HFF-Myc (cell line): Measurements from ENCODE around the gene OPHN1.

Experiments used
- DNase-seq: peaks from one replicate; pipeline ENCODE4 v3.0.0-alpha.2; 2011; ENCODE audit warnings: low read depth; ENCODE audit errors: extremely low read depth
- H3K4me3 ChIP-seq: replicated peaks from 2 replicates; pipeline ENCODE4 v1.5.1; 2011; ENCODE audit warnings: low read depth, mild to moderate bottlenecking, control low read depth, low read length
- TF ChIP-seq, protein P1 (sequence below): IDR thresholded peaks from 2 replicates; pipeline ENCODE4 v1.5.1; 2012; ENCODE audit warnings: mild to moderate bottlenecking, low read depth, low read length, control low read depth; ENCODE audit errors: missing control alignments

The OPHN1 gene

DNA sequence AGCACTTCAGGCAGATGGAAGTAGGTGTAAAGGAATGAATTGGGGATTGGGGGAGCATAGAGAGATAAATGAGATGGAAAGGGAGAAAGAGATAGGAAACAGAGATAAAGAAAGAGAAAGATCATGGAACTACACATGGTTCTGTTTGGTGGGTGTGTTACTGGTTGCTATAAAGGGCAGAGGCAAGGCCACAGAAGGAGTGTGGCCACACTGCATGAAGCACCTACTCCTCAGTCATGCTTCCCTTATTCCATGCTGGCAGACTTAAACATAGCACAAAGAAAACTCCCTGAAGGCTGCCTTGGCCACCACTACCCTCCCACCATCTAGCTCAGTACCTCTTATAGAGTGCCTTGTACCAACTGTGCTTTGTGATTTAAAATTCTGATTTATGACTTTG is 56.9 kb downstream of the OPHN1 start:
- DNase-seq, result no peak
- TF ChIP-seq, protein P1, sequence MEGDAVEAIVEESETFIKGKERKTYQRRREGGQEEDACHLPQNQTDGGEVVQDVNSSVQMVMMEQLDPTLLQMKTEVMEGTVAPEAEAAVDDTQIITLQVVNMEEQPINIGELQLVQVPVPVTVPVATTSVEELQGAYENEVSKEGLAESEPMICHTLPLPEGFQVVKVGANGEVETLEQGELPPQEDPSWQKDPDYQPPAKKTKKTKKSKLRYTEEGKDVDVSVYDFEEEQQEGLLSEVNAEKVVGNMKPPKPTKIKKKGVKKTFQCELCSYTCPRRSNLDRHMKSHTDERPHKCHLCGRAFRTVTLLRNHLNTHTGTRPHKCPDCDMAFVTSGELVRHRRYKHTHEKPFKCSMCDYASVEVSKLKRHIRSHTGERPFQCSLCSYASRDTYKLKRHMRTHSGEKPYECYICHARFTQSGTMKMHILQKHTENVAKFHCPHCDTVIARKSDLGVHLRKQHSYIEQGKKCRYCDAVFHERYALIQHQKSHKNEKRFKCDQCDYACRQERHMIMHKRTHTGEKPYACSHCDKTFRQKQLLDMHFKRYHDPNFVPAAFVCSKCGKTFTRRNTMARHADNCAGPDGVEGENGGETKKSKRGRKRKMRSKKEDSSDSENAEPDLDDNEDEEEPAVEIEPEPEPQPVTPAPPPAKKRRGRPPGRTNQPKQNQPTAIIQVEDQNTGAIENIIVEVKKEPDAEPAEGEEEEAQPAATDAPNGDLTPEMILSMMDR, result no peak
- no peak overlapping the region for H3K4me3 ChIP-seq

GRCh38 chrX:68375803-68376202 is 57.5 kb downstream of the OPHN1 start:
- TF ChIP-seq, protein P1, result no peak
- no peak for DNase-seq
- no peak overlapping the region for H3K4me3 ChIP-seq

- no peak overlapping the region for H3K4me3 ChIP-seq
- TF ChIP-seq, protein P1, result no peak
- DNase-seq, result no peak
These were observed 60.6 kb downstream of the OPHN1 start for GRCh38 chrX:68372665-68373064.

- TF ChIP-seq, protein P1, result no peak
- no peak for DNase-seq
- no peak overlapping the region for H3K4me3 ChIP-seq
These were observed 63.7 kb downstream of the OPHN1 start for GRCh38 chrX:68369559-68369958.

DNA sequence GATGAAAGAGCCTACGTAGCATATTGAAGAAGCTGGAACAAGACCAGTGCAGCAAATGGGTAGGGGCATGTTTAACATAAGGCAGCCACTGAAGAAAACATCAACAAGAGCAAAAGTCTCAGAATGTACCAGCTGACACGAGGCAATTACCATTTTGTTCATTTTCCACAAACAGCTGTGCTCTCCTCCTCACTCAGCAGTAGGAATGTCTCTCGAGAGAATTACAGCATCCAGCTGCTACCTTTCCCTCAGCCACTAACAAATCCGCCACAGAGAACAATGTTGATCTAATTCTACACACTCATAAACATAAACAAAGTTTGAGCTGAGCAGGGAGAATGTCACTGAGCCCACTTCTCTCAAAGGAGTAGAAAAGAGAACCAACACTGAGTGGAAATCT is 68.0 kb downstream of the OPHN1 start:
- H3K4me3 ChIP-seq, result no peak overlapping the region
- DNase-seq, result no peak
- TF ChIP-seq, protein P1, result no peak

GRCh38 chrX:68363984-68364383 is 69.3 kb downstream of the OPHN1 start:
- TF ChIP-seq, protein P1, result no peak
- no peak overlapping the region for H3K4me3 ChIP-seq
- no peak for DNase-seq

DNA sequence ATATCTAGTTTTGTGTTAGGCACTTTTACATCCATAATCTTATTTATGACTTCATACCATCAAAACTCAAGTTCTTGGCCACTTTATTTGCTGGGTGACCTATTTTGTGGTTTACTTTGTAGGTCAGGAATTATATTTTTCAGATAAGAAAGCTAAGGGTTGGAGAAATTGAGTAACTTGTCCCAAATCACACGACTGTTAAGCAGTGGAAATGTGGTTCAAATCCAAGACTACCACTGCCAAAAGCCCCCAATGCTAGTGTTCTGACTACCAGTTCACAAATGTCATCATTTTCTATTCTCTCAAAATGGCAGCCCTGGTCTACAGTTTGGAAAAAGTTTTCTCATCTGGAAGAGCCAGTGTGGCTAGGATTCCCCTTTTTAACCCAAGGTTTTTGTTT is 74.6 kb downstream of the OPHN1 start:
- no peak overlapping the region for H3K4me3 ChIP-seq
- TF ChIP-seq, protein P1, result no peak
- DNase-seq, result no peak
